Memory B cell (primary cell): ENCODE results near the gene TMEM232.
"Not testable (repeated sequence)": the region's sequence is repeated elsewhere in the genome, so short reads cannot be mapped to it uniquely, and the experiment has no call there.

Source experiments
- ATAC-seq: fragments of 150-1000 bp; cut with Tn5 transposase; 2 replicates; pipeline ENCODE4 v1.10.0; 2021; ENCODE audit warnings: low read depth, mild to moderate bottlenecking, moderate library complexity
- DNase-seq, 2 donors: peaks; one replicate each; pipeline ENCODE4 v3.0.0; 2022; ENCODE audit warnings: low spot score in 2 of 2
- H3K27ac Mint-ChIP-seq: one replicate; pipeline ENCODE4 v1.8.0; 2022; ENCODE audit warnings: mild to moderate bottlenecking, moderate library complexity, mixed read lengths
- H3K27me3 Mint-ChIP-seq: one replicate; pipeline ENCODE4 v1.8.0; 2022; ENCODE audit warnings: mixed read lengths
- H3K36me3 Mint-ChIP-seq: one replicate; pipeline ENCODE4 v1.8.0; 2022; ENCODE audit warnings: mild to moderate bottlenecking, mixed read lengths
- H3K4me1 Mint-ChIP-seq: one replicate; pipeline ENCODE4 v1.8.0; 2022; ENCODE audit warnings: mixed read lengths
- H3K4me3 Mint-ChIP-seq: one replicate; pipeline ENCODE4 v1.8.0; 2022; ENCODE audit warnings: mild to moderate bottlenecking, moderate library complexity, mixed read lengths
- H3K9me3 Mint-ChIP-seq: one replicate; pipeline ENCODE4 v1.8.0; 2022; ENCODE audit warnings: mixed read lengths

The TMEM232 gene

GRCh38 chr5:110736753-110737152 is 10.3 kb upstream of the TMEM232 start:
- Mint-ChIP-seq H3K9me3 (no peaks in the 10 kb centered on the region), H3K4me3 (peak overlapping the region; percentile 38), H3K36me3 (peaks cover 4% of the 10 kb centered on the region), H3K27ac (no peak overlapping the region), H3K27me3 (no peaks in the 10 kb centered on the region), H3K4me1 (peaks cover 10% of the 10 kb centered on the region)
- no peak for ATAC-seq
- no peak for DNase-seq

GRCh38 chr5:110735556-110735955 is 9.1 kb upstream of the TMEM232 start:
- Mint-ChIP-seq H3K27me3 (no peaks in the 10 kb centered on the region), H3K4me1 (peaks cover 10% of the 10 kb centered on the region), H3K36me3 (peaks cover 5% of the 10 kb centered on the region), H3K9me3 (no peaks in the 10 kb centered on the region), H3K4me3 (no peak overlapping the region), H3K27ac (no peak overlapping the region)
- no peak for ATAC-seq
- DNase-seq, result no peak

GRCh38 chr5:110734101-110734500 is 7.6 kb upstream of the TMEM232 start:
- H3K4me1 Mint-ChIP-seq, result peaks cover 4% of the 10 kb centered on the region
- no peak overlapping the region for H3K4me3 Mint-ChIP-seq
- DNase-seq (no peak), ATAC-seq (no peak)
- no peaks in the 10 kb centered on the region for H3K9me3 Mint-ChIP-seq
- H3K36me3 Mint-ChIP-seq, result peaks cover 5% of the 10 kb centered on the region
- no peak overlapping the region for H3K27ac Mint-ChIP-seq
- no peaks in the 10 kb centered on the region for H3K27me3 Mint-ChIP-seq

GRCh38 chr5:110731499-110731898 is 5.0 kb upstream of the TMEM232 start:
- not testable (repeated sequence) for H3K27me3 Mint-ChIP-seq, H3K36me3 Mint-ChIP-seq

GRCh38 chr5:110727025-110727314 is 499 bp upstream of the TMEM232 start:
- DNase-seq, result no peak
- H3K27ac Mint-ChIP-seq, result peak overlapping the region; percentile 49
- peak; percentile 53 for ATAC-seq

More at GRCh38 chr5:110731499-110731898, 5.0 kb upstream of the TMEM232 start:
- H3K4me3 Mint-ChIP-seq, H3K4me1 Mint-ChIP-seq, H3K27ac Mint-ChIP-seq, DNase-seq, H3K9me3 Mint-ChIP-seq, ATAC-seq: not testable (repeated sequence)

GRCh38 chr5:110718311-110718710 is 8.2 kb downstream of the TMEM232 start:
- no peak overlapping the region for H3K4me3 Mint-ChIP-seq
- H3K4me1 Mint-ChIP-seq, result no peaks in the 10 kb centered on the region
- H3K27ac Mint-ChIP-seq, result no peak overlapping the region
- no peak for ATAC-seq
- H3K36me3 Mint-ChIP-seq, result no peaks in the 10 kb centered on the region
- H3K9me3 Mint-ChIP-seq, result no peaks in the 10 kb centered on the region
- DNase-seq, result no peak
- H3K27me3 Mint-ChIP-seq, result no peaks in the 10 kb centered on the region

More at GRCh38 chr5:110727025-110727314, 499 bp upstream of the TMEM232 start:
- no peaks in the 10 kb centered on the region for H3K9me3 Mint-ChIP-seq
- H3K27me3 Mint-ChIP-seq, result no peaks in the 10 kb centered on the region
- peaks cover 2% of the 10 kb centered on the region for H3K36me3 Mint-ChIP-seq
- H3K4me1 Mint-ChIP-seq, result no peaks in the 10 kb centered on the region
- peak overlapping the region; percentile 90 for H3K4me3 Mint-ChIP-seq

- no peak overlapping the region for H3K27ac Mint-ChIP-seq
- no peaks in the 10 kb centered on the region for H3K36me3 Mint-ChIP-seq
- ATAC-seq, result no peak
- no peaks in the 10 kb centered on the region for H3K4me1 Mint-ChIP-seq
- H3K27me3 Mint-ChIP-seq, result no peaks in the 10 kb centered on the region
- no peak overlapping the region for H3K4me3 Mint-ChIP-seq
- H3K9me3 Mint-ChIP-seq, result no peaks in the 10 kb centered on the region
- DNase-seq, result no peak
Measured at GRCh38 chr5:110716247-110717245, 9.9 kb downstream of the TMEM232 start.

GRCh38 chr5:110707260-110707844 is 19.1 kb downstream of the TMEM232 start:
- Mint-ChIP-seq H3K36me3 (no peaks in the 10 kb centered on the region), H3K27me3 (no peaks in the 10 kb centered on the region), H3K4me3 (no peak overlapping the region), H3K9me3 (no peaks in the 10 kb centered on the region), H3K4me1 (no peaks in the 10 kb centered on the region), H3K27ac (no peak overlapping the region)
- ATAC-seq (no peak), DNase-seq (no peak)

- ATAC-seq, result no peak
- no peak overlapping the region for H3K4me3 Mint-ChIP-seq
- DNase-seq, result no peak
- no peaks in the 10 kb centered on the region for H3K27me3 Mint-ChIP-seq
- no peaks in the 10 kb centered on the region for H3K9me3 Mint-ChIP-seq
- no peak overlapping the region for H3K27ac Mint-ChIP-seq
- H3K36me3 Mint-ChIP-seq, result no peaks in the 10 kb centered on the region
- H3K4me1 Mint-ChIP-seq, result no peaks in the 10 kb centered on the region
Measured at GRCh38 chr5:110705349-110705748, 21.1 kb downstream of the TMEM232 start.

- H3K4me3 Mint-ChIP-seq, result no peak overlapping the region
- no peaks in the 10 kb centered on the region for H3K4me1 Mint-ChIP-seq
- no peaks in the 10 kb centered on the region for H3K27me3 Mint-ChIP-seq
- no peaks in the 10 kb centered on the region for H3K9me3 Mint-ChIP-seq
- no peak overlapping the region for H3K27ac Mint-ChIP-seq
- no peaks in the 10 kb centered on the region for H3K36me3 Mint-ChIP-seq
- DNase-seq, result no peak
- no peak for ATAC-seq
Measured at GRCh38 chr5:110703481-110703880, 23.0 kb downstream of the TMEM232 start.

- Mint-ChIP-seq H3K27ac (no peak overlapping the region), H3K4me1 (no peaks in the 10 kb centered on the region), H3K36me3 (no peaks in the 10 kb centered on the region), H3K4me3 (no peak overlapping the region), H3K27me3 (no peaks in the 10 kb centered on the region), H3K9me3 (no peaks in the 10 kb centered on the region)
- no peak for ATAC-seq
- DNase-seq, result no peak
Measured at GRCh38 chr5:110702704-110703103, 23.8 kb downstream of the TMEM232 start.

GRCh38 chr5:110702300-110702699 is 24.2 kb downstream of the TMEM232 start:
- H3K36me3 Mint-ChIP-seq, result no peaks in the 10 kb centered on the region
- H3K4me1 Mint-ChIP-seq, result no peaks in the 10 kb centered on the region
- DNase-seq, result no peak
- ATAC-seq, result no peak
- no peaks in the 10 kb centered on the region for H3K27me3 Mint-ChIP-seq
- H3K4me3 Mint-ChIP-seq, result no peak overlapping the region
- no peak overlapping the region for H3K27ac Mint-ChIP-seq
- H3K9me3 Mint-ChIP-seq, result no peaks in the 10 kb centered on the region

GRCh38 chr5:110692669-110693068 is 33.8 kb downstream of the TMEM232 start:
- H3K4me1 Mint-ChIP-seq, ATAC-seq, H3K4me3 Mint-ChIP-seq: not testable (repeated sequence)

GRCh38 chr5:110690587-110690986 is 35.9 kb downstream of the TMEM232 start:
- not testable (repeated sequence) for H3K27ac Mint-ChIP-seq, DNase-seq, H3K27me3 Mint-ChIP-seq, H3K9me3 Mint-ChIP-seq, ATAC-seq, H3K36me3 Mint-ChIP-seq, H3K4me3 Mint-ChIP-seq, H3K4me1 Mint-ChIP-seq

More at GRCh38 chr5:110692669-110693068, 33.8 kb downstream of the TMEM232 start:
- H3K9me3 Mint-ChIP-seq, DNase-seq, H3K36me3 Mint-ChIP-seq, H3K27ac Mint-ChIP-seq, H3K27me3 Mint-ChIP-seq: not testable (repeated sequence)
